ENCODE measurements around the gene SIK3.

- TF ChIP-seq POLR2A (IDR thresholded peaks at IDR 0.05; ENCODE audit: low read depth, low read length) (no peak), CTCF (IDR thresholded peaks at IDR 0.05; ENCODE audit: extremely low read depth in 1 of 2, insufficient read depth in 1 of 2, low read depth in 1 of 2, low read length in 2 of 2) (no peak)
These were observed 32.7 kb upstream of the SIK3 start for GRCh38 chr11:117130879-117131278.

Measured in endothelial cell of umbilical vein (primary cell).